Large intestine (tissue), 3 donors: ENCODE data around the gene ZNF628. TPM values are rescaled to one million over a fixed set of nuclear protein-coding genes. Genes with fewer than 3 reads are reported as not detected.

ENCODE experiments used
- DNase-seq, 2 donors: peaks; one replicate each; pipeline versions ENCODE4 v3.0.0 to v3.0.0-alpha.2; 2013
- H3K27ac ChIP-seq: one replicate; pipeline ENCODE4 v1.5.1; 2013; ENCODE audit warnings: low read length
- H3K27me3 ChIP-seq: 2 replicates; pipeline ENCODE4 v1.6.1; 2013; ENCODE audit warnings: low read length; ENCODE audit not compliant: control insufficient read depth, insufficient read depth
- H3K36me3 ChIP-seq: 2 replicates; pipeline ENCODE4 v1.6.1; 2013; ENCODE audit warnings: low read length; ENCODE audit not compliant: control insufficient read depth, insufficient read depth
- H3K4me1 ChIP-seq: one replicate; pipeline ENCODE4 v1.6.1; 2013; ENCODE audit warnings: low read length; ENCODE audit not compliant: control insufficient read depth, insufficient read depth
- H3K4me3 ChIP-seq: one replicate; pipeline ENCODE4 v1.5.1; 2013; ENCODE audit warnings: low read length
- H3K9me3 ChIP-seq: one replicate; pipeline ENCODE4 v1.6.1; 2013; ENCODE audit warnings: mild to moderate bottlenecking, low read depth, low read length, moderate library complexity; ENCODE audit not compliant: control insufficient read depth
- WGBS: methylation state at CpG from one replicate; pipeline ENCODE4 v1.1.5; 2013; ENCODE audit warnings: low lambda C conversion rate; ENCODE audit not compliant: insufficient coverage; 5-methylcytosine and 5-hydroxymethylcytosine counted together
- polyA plus RNA-seq: library from polyadenylated mRNA; unstranded; fragments of 120-200 nt; gene quantifications from one replicate; pipeline ENCODE4 v1.2.1, GENCODE V29; 2013

The ZNF628 gene
- polyA plus RNA-seq, 1 donor, result 5.6 TPM

GRCh38 chr19:55440411-55441105 is 35.9 kb upstream of the ZNF628 start:
- Histone ChIP-seq H3K4me1 (peaks cover 4% of the 10 kb centered on the region), H3K27ac (no peak overlapping the region), H3K36me3 (no peaks in the 10 kb centered on the region), H3K9me3 (peaks cover 9% of the 10 kb centered on the region), H3K27me3 (peaks cover 74% of the 10 kb centered on the region), H3K4me3 (no peak overlapping the region)
- no CpG with 5 or more reads among the region's 39 CpGs for WGBS
- DNase-seq, result no peak

GRCh38 chr19:55441319-55441691 is 35.1 kb upstream of the ZNF628 start:
- Histone ChIP-seq H3K27me3 (peaks cover 79% of the 10 kb centered on the region), H3K27ac (no peak overlapping the region), H3K36me3 (no peaks in the 10 kb centered on the region), H3K4me1 (peaks cover 4% of the 10 kb centered on the region), H3K4me3 (no peak overlapping the region), H3K9me3 (peaks cover 9% of the 10 kb centered on the region)
- WGBS, result 60% methylated on average over 1 of the region's 21 CpGs
- DNase-seq, result no peak

GRCh38 chr19:55441692-55442321 is 34.6 kb upstream of the ZNF628 start:
- H3K27ac ChIP-seq, result no peak overlapping the region
- H3K4me1 ChIP-seq, result peaks cover 4% of the 10 kb centered on the region
- no CpG with 5 or more reads among the region's 39 CpGs for WGBS
- H3K27me3 ChIP-seq, result peaks cover 80% of the 10 kb centered on the region
- H3K4me3 ChIP-seq, result no peak overlapping the region
- no peaks in the 10 kb centered on the region for H3K36me3 ChIP-seq
- no peak for DNase-seq
- H3K9me3 ChIP-seq, result peaks cover 9% of the 10 kb centered on the region

GRCh38 chr19:55442372-55442961 is 34.0 kb upstream of the ZNF628 start:
- H3K4me1 ChIP-seq, result peaks cover 4% of the 10 kb centered on the region
- H3K36me3 ChIP-seq, result no peaks in the 10 kb centered on the region
- H3K4me3 ChIP-seq, result no peak overlapping the region
- no peak for DNase-seq
- H3K27me3 ChIP-seq, result peaks cover 84% of the 10 kb centered on the region
- H3K9me3 ChIP-seq, result peaks cover 9% of the 10 kb centered on the region
- no CpG with 5 or more reads among the region's 72 CpGs for WGBS
- H3K27ac ChIP-seq, result no peak overlapping the region

GRCh38 chr19:55443045-55443823 is 33.2 kb upstream of the ZNF628 start, which contains the start of gene SHISA7:
Gene SHISA7 (minus strand): TSS chr19:55443300. CDS start chr19:55442863, 437 bp downstream.
- Histone ChIP-seq H3K9me3 (peaks cover 9% of the 10 kb centered on the region), H3K4me3 (no peak within 1 kb of the TSS), H3K27me3 (peaks cover 86% of the 10 kb centered on the region), H3K36me3 (no peaks in the 10 kb centered on the region), H3K27ac (no peak within 1 kb of the TSS), H3K4me1 (peaks cover 4% of the 10 kb centered on the region)
- DNase-seq, result no peak
- no CpG with 5 or more reads among the region's 43 CpGs for WGBS

GRCh38 chr19:55443824-55444480 is 32.5 kb upstream of the ZNF628 start:
- H3K9me3 ChIP-seq, result peaks cover 9% of the 10 kb centered on the region

GRCh38 chr19:55444646-55445045 is 31.8 kb upstream of the ZNF628 start:
- Histone ChIP-seq H3K9me3 (peaks cover 14% of the 10 kb centered on the region), H3K4me1 (peaks cover 4% of the 10 kb centered on the region), H3K27ac (no peak overlapping the region), H3K36me3 (no peaks in the 10 kb centered on the region), H3K27me3 (peaks cover 79% of the 10 kb centered on the region), H3K4me3 (no peak overlapping the region)
- DNase-seq, result no peak
- WGBS, result 74% methylated on average over 3 of the region's 11 CpGs

More at GRCh38 chr19:55443824-55444480, 32.5 kb upstream of the ZNF628 start:
- no peaks in the 10 kb centered on the region for H3K36me3 ChIP-seq
- H3K27ac ChIP-seq, result no peak overlapping the region
- WGBS, result no CpG with 5 or more reads among the region's 18 CpGs
- H3K4me1 ChIP-seq, result peaks cover 4% of the 10 kb centered on the region
- DNase-seq, result no peak
- H3K27me3 ChIP-seq, result peaks cover 79% of the 10 kb centered on the region
- no peak overlapping the region for H3K4me3 ChIP-seq

- WGBS, result no CpG with 5 or more reads among the region's 8 CpGs
- Histone ChIP-seq H3K4me3 (no peak overlapping the region), H3K4me1 (no peaks in the 10 kb centered on the region), H3K9me3 (peaks cover 9% of the 10 kb centered on the region), H3K36me3 (no peaks in the 10 kb centered on the region), H3K27ac (no peak overlapping the region), H3K27me3 (peaks cover 76% of the 10 kb centered on the region)
- DNase-seq, result no peak
These were observed 30.4 kb upstream of the ZNF628 start for GRCh38 chr19:55446060-55446459.

GRCh38 chr19:55447421-55448174 is 28.8 kb upstream of the ZNF628 start:
- WGBS, result no CpG with 5 or more reads among the region's 16 CpGs
- DNase-seq, result no peak
- Histone ChIP-seq H3K4me3 (no peak overlapping the region), H3K9me3 (peaks cover 9% of the 10 kb centered on the region), H3K36me3 (no peaks in the 10 kb centered on the region), H3K4me1 (no peaks in the 10 kb centered on the region), H3K27ac (no peak overlapping the region), H3K27me3 (peaks cover 79% of the 10 kb centered on the region)
